SU-DHL-6 (cell line): Measurements from ENCODE around the gene ERVW-1.

Source experiments
- EZH2phosphoT487 ChIP-seq: fragments of 200-600 bp; sonication (generic), shearing (Covaris generic); conservative IDR thresholded peaks from 2 replicates; pipeline ENCODE4 v1.6.1; 2018; ENCODE audit warnings: mild to moderate bottlenecking, antibody characterized with exemption, low read length, moderate library complexity, mixed read lengths
- TF ChIP-seq, protein P1 (sequence below): fragments of 200-600 bp; sonication (generic); IDR thresholded peaks from one replicate; pipeline ENCODE4 v1.5.1; 2017; ENCODE audit warnings: antibody characterized with exemption, mild to moderate bottlenecking, low read length, moderate library complexity; ENCODE audit not compliant: insufficient read depth, poor library complexity, severe bottlenecking

DNA sequence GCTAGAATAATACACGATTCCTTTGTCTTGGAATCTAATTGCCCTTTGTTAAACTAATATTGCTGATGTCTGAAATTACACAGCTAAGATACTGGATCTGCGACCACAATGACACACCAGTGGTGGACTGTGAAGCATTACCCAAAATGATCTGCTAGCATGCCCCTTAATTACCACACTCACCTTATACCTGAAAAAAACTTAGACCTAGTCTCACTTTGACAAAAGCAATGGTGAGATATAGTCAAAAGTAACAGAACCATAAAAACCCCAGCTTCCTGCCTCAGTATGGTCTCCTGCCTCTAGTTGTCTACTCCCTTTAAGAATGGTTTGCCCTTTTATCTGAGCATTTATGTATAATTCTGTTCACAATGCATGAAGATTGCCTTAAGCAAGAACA, 20.8 kb upstream of the ERVW-1 start:
- TF ChIP-seq, protein P1, sequence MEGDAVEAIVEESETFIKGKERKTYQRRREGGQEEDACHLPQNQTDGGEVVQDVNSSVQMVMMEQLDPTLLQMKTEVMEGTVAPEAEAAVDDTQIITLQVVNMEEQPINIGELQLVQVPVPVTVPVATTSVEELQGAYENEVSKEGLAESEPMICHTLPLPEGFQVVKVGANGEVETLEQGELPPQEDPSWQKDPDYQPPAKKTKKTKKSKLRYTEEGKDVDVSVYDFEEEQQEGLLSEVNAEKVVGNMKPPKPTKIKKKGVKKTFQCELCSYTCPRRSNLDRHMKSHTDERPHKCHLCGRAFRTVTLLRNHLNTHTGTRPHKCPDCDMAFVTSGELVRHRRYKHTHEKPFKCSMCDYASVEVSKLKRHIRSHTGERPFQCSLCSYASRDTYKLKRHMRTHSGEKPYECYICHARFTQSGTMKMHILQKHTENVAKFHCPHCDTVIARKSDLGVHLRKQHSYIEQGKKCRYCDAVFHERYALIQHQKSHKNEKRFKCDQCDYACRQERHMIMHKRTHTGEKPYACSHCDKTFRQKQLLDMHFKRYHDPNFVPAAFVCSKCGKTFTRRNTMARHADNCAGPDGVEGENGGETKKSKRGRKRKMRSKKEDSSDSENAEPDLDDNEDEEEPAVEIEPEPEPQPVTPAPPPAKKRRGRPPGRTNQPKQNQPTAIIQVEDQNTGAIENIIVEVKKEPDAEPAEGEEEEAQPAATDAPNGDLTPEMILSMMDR = no peak
- TF ChIP-seq EZH2phosphoT487 = no peak
